GM13977 (cell line): Measurements from ENCODE around the gene CARF.

ENCODE experiments used
- DNase-seq: peaks from one replicate; pipeline ENCODE4 v3.0.0; 2012; ENCODE audit warnings: low spot score
- in situ Hi-C: fragments of 300-500 bp; cut with MboI; formaldehyde crosslinking; loops from one replicate; pipeline ENCODE4 v1.12.0; 2022; ENCODE audit warnings: low sequenced_read_pairs, low pct_unique_long_range_greater_than_20kb, mixed read lengths, inconsistent platforms; ENCODE audit not compliant: unreplicated experiment
- TF ChIP-seq, protein P1 (sequence below): IDR thresholded peaks from 2 replicates; pipeline ENCODE4 v1.5.1; 2012; ENCODE audit warnings: mild to moderate bottlenecking, control low read depth; ENCODE audit not compliant: insufficient read depth; ENCODE audit errors: extremely low read depth, missing control alignments

The CARF gene

DNA sequence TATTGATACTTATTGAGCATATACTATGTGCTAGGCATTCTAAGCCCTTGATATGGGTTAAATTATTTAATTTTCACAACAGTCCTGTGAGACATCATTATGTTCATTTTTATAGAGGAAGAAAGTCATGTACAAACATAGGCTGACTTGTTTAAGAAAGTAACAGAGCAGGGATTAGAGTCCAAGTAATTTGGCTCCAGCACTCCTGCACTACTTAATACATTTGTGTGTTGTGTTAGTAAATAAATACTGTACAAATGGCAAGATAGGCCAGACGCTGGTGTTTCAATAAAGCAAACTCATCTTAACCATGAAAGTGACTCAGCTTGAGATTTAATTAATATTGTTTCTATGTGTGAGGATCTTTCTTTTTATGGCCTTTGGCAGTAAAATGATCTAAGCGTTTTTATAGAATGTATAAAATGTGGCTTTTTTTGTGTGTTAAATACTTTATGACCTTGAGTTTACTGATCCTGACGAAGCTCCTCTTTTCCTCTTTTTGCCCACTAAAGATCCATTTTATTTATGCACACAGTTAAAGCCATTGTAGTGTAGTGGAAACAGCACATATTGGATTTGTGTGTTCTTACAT lies 123.9 kb downstream of the CARF start:
- TF ChIP-seq, protein P1, sequence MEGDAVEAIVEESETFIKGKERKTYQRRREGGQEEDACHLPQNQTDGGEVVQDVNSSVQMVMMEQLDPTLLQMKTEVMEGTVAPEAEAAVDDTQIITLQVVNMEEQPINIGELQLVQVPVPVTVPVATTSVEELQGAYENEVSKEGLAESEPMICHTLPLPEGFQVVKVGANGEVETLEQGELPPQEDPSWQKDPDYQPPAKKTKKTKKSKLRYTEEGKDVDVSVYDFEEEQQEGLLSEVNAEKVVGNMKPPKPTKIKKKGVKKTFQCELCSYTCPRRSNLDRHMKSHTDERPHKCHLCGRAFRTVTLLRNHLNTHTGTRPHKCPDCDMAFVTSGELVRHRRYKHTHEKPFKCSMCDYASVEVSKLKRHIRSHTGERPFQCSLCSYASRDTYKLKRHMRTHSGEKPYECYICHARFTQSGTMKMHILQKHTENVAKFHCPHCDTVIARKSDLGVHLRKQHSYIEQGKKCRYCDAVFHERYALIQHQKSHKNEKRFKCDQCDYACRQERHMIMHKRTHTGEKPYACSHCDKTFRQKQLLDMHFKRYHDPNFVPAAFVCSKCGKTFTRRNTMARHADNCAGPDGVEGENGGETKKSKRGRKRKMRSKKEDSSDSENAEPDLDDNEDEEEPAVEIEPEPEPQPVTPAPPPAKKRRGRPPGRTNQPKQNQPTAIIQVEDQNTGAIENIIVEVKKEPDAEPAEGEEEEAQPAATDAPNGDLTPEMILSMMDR = no peak
- in situ Hi-C loops = no loop called here

More for the DNA sequence above, 123.9 kb downstream of the CARF start:
- no peak for DNase-seq
